HG03571 (cell line): ENCODE results near the gene CFAP52.
"Not testable (repeated sequence)": the region's sequence is repeated elsewhere in the genome, so short reads cannot be mapped to it uniquely, and the experiment has no call there.

Source experiments
- ATAC-seq: cut with Tn5 transposase; IDR thresholded peaks from one replicate; pipeline ENCODE4 v1.9.1; 2021; ENCODE audit not compliant: unreplicated experiment

CFAP52 gene

GRCh38 chr17:9568957-9569588, 7.4 kb upstream of the CFAP52 start:
- ATAC-seq: no peak

GRCh38 chr17:9571201-9571600, 5.2 kb upstream of the CFAP52 start:
- ATAC-seq: no peak

GRCh38 chr17:9575381-9576101, 901 bp upstream of the CFAP52 start, which contains the start of gene STX8:
Gene STX8, minus strand, starts transcription at chr17:9575820. Its CDS starts 12 bp downstream, at chr17:9575808.
- ATAC-seq: no peak

- ATAC-seq: no peak
Observed at GRCh38 chr17:9577373-9577709, 899 bp downstream of the CFAP52 start.

GRCh38 chr17:9587969-9588656, 11.7 kb downstream of the CFAP52 start:
- ATAC-seq: no peak

- no peak for ATAC-seq
Observed at GRCh38 chr17:9594065-9594464, 17.6 kb downstream of the CFAP52 start.

GRCh38 chr17:9597638-9598037, 21.2 kb downstream of the CFAP52 start:
- not testable (repeated sequence) for ATAC-seq

- ATAC-seq: no peak
Observed at GRCh38 chr17:9598661-9599060, 22.2 kb downstream of the CFAP52 start.

- not testable (repeated sequence) for ATAC-seq
Observed at GRCh38 chr17:9604583-9604982, 28.1 kb downstream of the CFAP52 start.

- ATAC-seq: no peak
Observed at GRCh38 chr17:9606453-9606852, 30.0 kb downstream of the CFAP52 start.

GRCh38 chr17:9607058-9607457, 30.6 kb downstream of the CFAP52 start:
- not testable (repeated sequence) for ATAC-seq

- no peak for ATAC-seq
Observed at GRCh38 chr17:9611557-9611956, 35.1 kb downstream of the CFAP52 start.

- ATAC-seq: no peak
Observed at GRCh38 chr17:9612006-9612405, 35.6 kb downstream of the CFAP52 start.

- no peak for ATAC-seq
Observed at GRCh38 chr17:9615486-9615885, 39.0 kb downstream of the CFAP52 start.

- ATAC-seq: no peak
Observed at GRCh38 chr17:9622961-9623360, 46.5 kb downstream of the CFAP52 start.

GRCh38 chr17:9628509-9628908, 52.1 kb downstream of the CFAP52 start:
- no peak for ATAC-seq

GRCh38 chr17:9632741-9633140, 56.3 kb downstream of the CFAP52 start:
- ATAC-seq: no peak

- no peak for ATAC-seq
Observed at GRCh38 chr17:9635340-9635739, 58.9 kb downstream of the CFAP52 start.

GRCh38 chr17:9636501-9636900, 60.1 kb downstream of the CFAP52 start:
- ATAC-seq: no peak

- ATAC-seq: not testable (repeated sequence)
Observed at GRCh38 chr17:9640388-9640787, 63.9 kb downstream of the CFAP52 start.

- no peak for ATAC-seq
Observed at GRCh38 chr17:9643611-9644010, 67.2 kb downstream of the CFAP52 start.
